Measurements from ENCODE around the gene CASKIN1. TPM values are rescaled to one million over a fixed set of nuclear protein-coding genes. Genes with fewer than 3 reads are reported as not detected.
A peak's percentile ranks its signal among the peaks of the same experiment; 100 is the strongest.

CASKIN1 gene
- total RNA-seq, 1 experiment from 2014 or later = 7.9 TPM

DNA sequence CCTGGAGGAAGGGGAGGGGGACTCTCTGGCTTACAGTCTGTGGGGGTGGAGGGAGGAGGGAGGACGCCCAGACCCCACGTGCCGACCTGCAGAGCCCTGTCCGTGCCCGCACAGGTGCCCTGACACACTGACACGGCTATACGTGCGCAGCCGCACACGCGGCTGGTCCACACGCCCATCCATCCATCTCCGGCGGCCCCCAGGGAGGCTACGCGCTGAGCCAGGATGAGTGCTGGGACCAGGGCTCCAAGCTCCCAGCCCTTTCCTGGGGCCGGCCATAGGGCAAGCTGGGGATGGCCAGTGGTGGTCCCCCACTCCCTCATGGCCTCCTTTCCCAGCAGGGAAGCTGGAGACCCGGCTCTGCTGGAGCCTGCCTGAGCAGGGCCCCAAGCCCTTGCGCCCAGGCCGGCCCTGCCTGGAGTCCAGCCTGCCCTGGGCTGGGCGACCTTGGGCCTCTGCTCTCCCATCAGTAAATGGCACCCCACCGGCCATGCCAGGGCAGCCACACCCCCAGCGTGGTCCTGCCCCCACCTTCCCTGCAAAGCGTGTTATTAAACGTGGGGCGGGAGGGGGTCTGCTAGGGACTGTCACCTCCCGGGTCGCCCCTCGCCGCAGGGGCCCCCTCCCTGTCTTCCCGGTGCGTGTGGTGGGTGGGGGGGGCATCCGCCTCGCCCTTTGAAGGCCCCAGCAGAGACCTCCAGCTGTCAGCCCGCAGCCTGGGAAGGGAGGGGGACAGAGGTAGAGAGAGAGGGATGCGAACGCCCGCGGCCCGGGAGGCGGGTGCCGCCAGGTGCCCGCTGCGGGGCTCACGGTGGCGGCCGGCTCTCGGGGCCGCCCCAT is 863 bp downstream of the CASKIN1 start:
- no peak overlapping the region for H2AK5ac ChIP-seq (ENCODE audit: insufficient read length, low read length)
- no peaks in the 10 kb centered on the region for H3K79me2 ChIP-seq (ENCODE audit: insufficient read depth, low read length)
- no peak overlapping the region for H3K18ac ChIP-seq (ENCODE audit: insufficient read length, low read depth, low read length)
- no peak overlapping the region for H3K9ac ChIP-seq (ENCODE audit: extremely low read depth, insufficient read length, low read length)
- H4K20me1 ChIP-seq (ENCODE audit: control insufficient read depth, insufficient read depth, insufficient read length) = no peaks in the 10 kb centered on the region
- no peak overlapping the region for H3T11ph ChIP-seq (ENCODE audit: low read length)
- H3K79me1 ChIP-seq (ENCODE audit: insufficient read depth, low read depth, low read length, poor library complexity, severe bottlenecking) = no peaks in the 10 kb centered on the region
- WGBS (ENCODE audit: extremely low coverage, insufficient read length, low lambda C conversion rate) = no CpG with 5 or more reads among the region's 49 CpGs
- H2BK15ac ChIP-seq (ENCODE audit: low read depth, low read length) = no peak overlapping the region
- H4K91ac ChIP-seq (ENCODE audit: insufficient read length, low read depth, low read length) = no peak overlapping the region
- no peak overlapping the region for H4K5ac ChIP-seq (ENCODE audit: insufficient read length, low read depth, low read length)
- H3K23me2 ChIP-seq (ENCODE audit: insufficient read length, low read depth, low read length, poor library complexity, severe bottlenecking) = peaks cover 7% of the 10 kb centered on the region
- no peaks in the 10 kb centered on the region for H3K9me3 ChIP-seq (ENCODE audit: control insufficient read depth, low read depth, low read length)
- H3K27me3 ChIP-seq (ENCODE audit: insufficient read depth, low read length) = peaks cover 8% of the 10 kb centered on the region; the same call in 1 of the 2 replicates
- H2BK120ac ChIP-seq (ENCODE audit: low read depth, low read length, poor library complexity, severe bottlenecking) = no peak overlapping the region
- Mint-ChIP-seq H3K9me3 (no peaks in the 10 kb centered on the region), H3K27ac (no peak overlapping the region), H3K27me3 (ENCODE audit: low read depth) (peaks cover 38% of the 10 kb centered on the region), H3K4me3 (peak overlapping the region; percentile 58 to 83), H3K4me1 (peaks cover 4% of the 10 kb centered on the region in 2 experiments; a peak in 1 of 4 replicates), H3K36me3 (ENCODE audit: insufficient read depth in 1 of 3, low read depth in 3 of 3) (no peaks in the 10 kb centered on the region)
- H2BK5ac ChIP-seq (ENCODE audit: insufficient read length, low read length) = no peak overlapping the region
- H3K56ac ChIP-seq (ENCODE audit: insufficient read length, low read depth, low read length) = no peak overlapping the region
- peak overlapping the region; percentile 42 for H3K4me2 ChIP-seq (ENCODE audit: insufficient read depth, insufficient read length, low read length)
- no peak overlapping the region for H2BK20ac ChIP-seq (ENCODE audit: low read depth, low read length, poor library complexity, severe bottlenecking)
- DNase-seq = peak; percentile 56
- no peak overlapping the region for H4K8ac ChIP-seq (replicated peaks; ENCODE audit: insufficient read length, low read depth, low read length)
- no peak overlapping the region for H2BK12ac ChIP-seq (ENCODE audit: insufficient read length, low read depth, low read length)
- H2AFZ ChIP-seq (ENCODE audit: low read length) = no peak overlapping the region
- no peak overlapping the region for H3K4ac ChIP-seq (ENCODE audit: low read depth, low read length)
- TF ChIP-seq, protein P1, sequence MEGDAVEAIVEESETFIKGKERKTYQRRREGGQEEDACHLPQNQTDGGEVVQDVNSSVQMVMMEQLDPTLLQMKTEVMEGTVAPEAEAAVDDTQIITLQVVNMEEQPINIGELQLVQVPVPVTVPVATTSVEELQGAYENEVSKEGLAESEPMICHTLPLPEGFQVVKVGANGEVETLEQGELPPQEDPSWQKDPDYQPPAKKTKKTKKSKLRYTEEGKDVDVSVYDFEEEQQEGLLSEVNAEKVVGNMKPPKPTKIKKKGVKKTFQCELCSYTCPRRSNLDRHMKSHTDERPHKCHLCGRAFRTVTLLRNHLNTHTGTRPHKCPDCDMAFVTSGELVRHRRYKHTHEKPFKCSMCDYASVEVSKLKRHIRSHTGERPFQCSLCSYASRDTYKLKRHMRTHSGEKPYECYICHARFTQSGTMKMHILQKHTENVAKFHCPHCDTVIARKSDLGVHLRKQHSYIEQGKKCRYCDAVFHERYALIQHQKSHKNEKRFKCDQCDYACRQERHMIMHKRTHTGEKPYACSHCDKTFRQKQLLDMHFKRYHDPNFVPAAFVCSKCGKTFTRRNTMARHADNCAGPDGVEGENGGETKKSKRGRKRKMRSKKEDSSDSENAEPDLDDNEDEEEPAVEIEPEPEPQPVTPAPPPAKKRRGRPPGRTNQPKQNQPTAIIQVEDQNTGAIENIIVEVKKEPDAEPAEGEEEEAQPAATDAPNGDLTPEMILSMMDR (conservative IDR thresholded peaks at IDR 0.05) = no peak
- H3K27ac ChIP-seq (ENCODE audit: insufficient read length, low read depth, low read length) = no peak overlapping the region
- H3K14ac ChIP-seq (ENCODE audit: insufficient read depth, low read length) = no peak overlapping the region
- H3K4me1 ChIP-seq (ENCODE audit: insufficient read depth, low read length) = no peaks in the 10 kb centered on the region
- no peak overlapping the region for H3K23ac ChIP-seq (ENCODE audit: insufficient read length, low read depth, low read length)

Measured in H9 (cell line).